Epithelial cell of esophagus (primary cell): ENCODE measurements around the gene OGDH.
A peak's percentile ranks its signal among the peaks of the same experiment; 100 is the strongest.

Source experiments
- DNase-seq: peaks from one replicate; pipeline ENCODE4 v3.0.0; 2010; ENCODE audit warnings: low read depth
- H3K4me3 ChIP-seq: 2 replicates; pipeline ENCODE4 v1.5.1; 2011; ENCODE audit warnings: mild to moderate bottlenecking, low read length, control low read depth
- CTCF ChIP-seq: IDR thresholded peaks from 2 replicates; pipeline ENCODE4 v1.5.1; 2011; ENCODE audit warnings: low read depth, mild to moderate bottlenecking, low read length, control low read depth, inconsistent platforms; ENCODE audit not compliant: insufficient read depth; ENCODE audit errors: missing control alignments

Gene OGDH

GRCh38 chr7:44693641-44694313 is 87.3 kb downstream of the OGDH start:
- no peak for TF ChIP-seq CTCF
- H3K4me3 ChIP-seq, result no peak overlapping the region
- peak; percentile 18 for DNase-seq

DNA sequence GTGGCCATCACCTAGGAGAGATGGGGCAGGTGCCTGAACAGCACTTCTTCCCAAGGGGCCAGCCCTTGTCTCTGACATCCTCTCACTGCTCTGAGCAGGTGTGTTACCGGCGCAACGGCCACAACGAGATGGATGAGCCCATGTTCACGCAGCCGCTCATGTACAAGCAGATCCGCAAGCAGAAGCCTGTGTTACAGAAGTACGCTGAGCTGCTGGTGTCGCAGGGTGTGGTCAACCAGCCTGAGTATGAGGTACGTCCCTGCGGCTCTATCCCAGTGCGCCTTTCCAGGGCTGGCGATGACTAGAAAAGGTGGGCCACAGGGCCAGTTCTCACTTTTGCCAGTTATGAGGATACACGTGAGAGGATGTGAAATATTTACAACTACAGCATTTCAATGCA is 87.9 kb downstream of the OGDH start:
- H3K4me3 ChIP-seq, result no peak overlapping the region
- no peak for TF ChIP-seq CTCF
- no peak for DNase-seq

- no peak overlapping the region for H3K4me3 ChIP-seq
- DNase-seq, result no peak
- TF ChIP-seq CTCF, result no peak
Measured at GRCh38 chr7:44694766-44695165, 88.3 kb downstream of the OGDH start.

DNA sequence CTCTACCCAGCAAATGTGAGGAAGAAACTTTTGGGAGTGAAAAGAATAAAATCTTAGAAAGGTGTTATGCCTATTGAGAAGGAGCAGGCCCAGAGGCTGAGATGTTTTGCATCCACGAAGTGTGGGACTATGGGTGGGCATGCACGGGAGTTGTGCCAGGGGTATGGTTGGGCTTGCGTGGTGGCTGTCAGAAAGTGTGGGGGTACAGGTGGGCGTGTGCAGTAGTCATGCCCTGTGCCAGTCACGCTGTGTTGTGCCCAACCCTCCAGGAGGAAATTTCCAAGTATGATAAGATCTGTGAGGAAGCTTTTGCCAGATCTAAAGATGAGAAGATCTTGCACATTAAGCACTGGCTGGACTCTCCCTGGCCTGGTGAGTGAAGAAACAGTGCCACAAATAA is 89.3 kb downstream of the OGDH start:
- no peak overlapping the region for H3K4me3 ChIP-seq
- TF ChIP-seq CTCF, result no peak
- no peak for DNase-seq

GRCh38 chr7:44696728-44697127 is 90.3 kb downstream of the OGDH start:
- DNase-seq, result no peak
- no peak overlapping the region for H3K4me3 ChIP-seq
- TF ChIP-seq CTCF, result no peak

DNA sequence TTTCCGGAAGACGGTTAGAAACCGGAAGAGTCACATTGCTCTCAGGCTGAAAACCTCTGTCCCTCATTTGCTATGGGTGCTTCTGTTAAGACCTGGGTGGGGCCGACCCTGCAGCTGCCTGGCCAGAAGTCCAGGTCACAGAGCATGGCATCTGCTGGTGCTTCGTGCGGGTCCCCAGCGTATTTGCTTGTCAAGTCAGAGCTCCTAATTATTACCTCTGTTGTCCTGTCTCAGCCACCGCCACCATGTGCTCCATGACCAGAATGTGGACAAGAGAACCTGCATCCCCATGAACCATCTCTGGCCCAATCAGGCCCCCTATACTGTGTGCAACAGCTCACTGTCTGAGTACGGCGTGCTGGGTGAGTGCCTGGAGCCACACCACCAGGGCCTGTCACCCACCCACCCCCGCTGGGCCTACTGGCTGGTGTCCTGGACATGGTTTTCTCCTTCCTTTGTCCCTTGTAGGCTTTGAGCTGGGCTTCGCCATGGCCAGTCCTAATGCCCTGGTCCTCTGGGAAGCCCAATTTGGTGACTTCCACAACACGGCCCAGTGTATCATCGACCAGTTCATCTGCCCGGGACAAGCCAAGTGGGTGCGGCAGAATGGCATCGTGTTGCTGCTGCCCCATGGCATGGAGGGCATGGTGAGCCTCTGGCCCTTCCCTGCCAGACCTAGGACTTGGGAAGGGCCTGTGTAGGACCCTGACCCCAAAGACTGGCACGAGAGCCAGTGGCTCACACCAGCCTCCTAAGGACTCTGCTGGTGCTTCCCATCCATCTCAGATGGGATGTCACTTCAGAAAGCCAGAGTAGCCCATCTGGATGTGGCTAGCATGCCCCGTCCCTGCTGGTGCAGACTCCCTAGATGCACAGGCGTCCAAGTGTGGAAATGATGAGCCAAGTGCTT is 91.0 kb downstream of the OGDH start:
- no peak overlapping the region for H3K4me3 ChIP-seq
- DNase-seq, result no peak
- TF ChIP-seq CTCF, result no peak
